Measurements from ENCODE around the gene PRPF40B. TPM values are rescaled to one million over a fixed set of nuclear protein-coding genes. Genes with fewer than 3 reads are reported as not detected.

The PRPF40B gene
- total and polyA plus RNA-seq, 9 of the 15 experiments (the other 6 are each of a cell fraction or from before 2014, with no cell fraction given): 0.55 to 10.6 (median 4.8) TPM

GRCh38 chr12:49673446-49674317 is 50.3 kb downstream of the PRPF40B start (continued):
- no peak for TF ChIP-seq MYBL2 (IDR thresholded peaks at IDR 0.05; ENCODE audit: low read depth)
- no peak for TF ChIP-seq MYBL2 (CRISPR knock-in tag; IDR thresholded peaks at IDR 0.05; ENCODE audit: borderline replicate concordance)
- TF ChIP-seq NR2C2 (CRISPR knock-in tag; IDR thresholded peaks at IDR 0.05): no peak
- TF ChIP-seq NR2C2 (tag; IDR thresholded peaks at IDR 0.05): peak; percentile 34; the same call in 1 of the 2 replicates
- no peak for TF ChIP-seq ZNF695 (CRISPR knock-in tag; IDR thresholded peaks at IDR 0.05)
- 0 out of 2 replicates have a peak, but pooled peaks have one; percentile 25 for TF ChIP-seq HBP1 (CRISPR knock-in tag; IDR thresholded peaks at IDR 0.05)
- no peak for TF ChIP-seq ZNF197 (CRISPR knock-in tag; IDR thresholded peaks at IDR 0.05; ENCODE audit: low read depth)
- no peak for TF ChIP-seq NFRKB (IDR thresholded peaks at IDR 0.05; ENCODE audit: low read depth)
- TF ChIP-seq ZNF282 (CRISPR knock-in tag; IDR thresholded peaks at IDR 0.05): no peak
- TF ChIP-seq KAT2B (IDR thresholded peaks at IDR 0.05; ENCODE audit: low read depth, low read length): no peak
- no peak for TF ChIP-seq GTF2A2 (tag; IDR thresholded peaks at IDR 0.05)
- 0 out of 2 replicates have a peak, but pooled peaks have one; percentile 18 for TF ChIP-seq ZNF134 (CRISPR knock-in tag; conservative IDR thresholded peaks at IDR 0.05)
- TF ChIP-seq MCM5 (IDR thresholded peaks at IDR 0.05; ENCODE audit: low read depth): no peak
- no peak for TF ChIP-seq EHMT2 (IDR thresholded peaks at IDR 0.05)
- TF ChIP-seq TCF15 (CRISPR knock-in tag; IDR thresholded peaks at IDR 0.05): no peak
- no peak for TF ChIP-seq USF2 (CRISPR knock-in tag; IDR thresholded peaks at IDR 0.05)
- no peak for TF ChIP-seq SETDB1 (IDR thresholded peaks at IDR 0.05; ENCODE audit: low read length)
- TF ChIP-seq ATF3 (IDR thresholded peaks at IDR 0.05): peak; percentile 31; the same call in 1 of the 2 replicates
- no peak for TF ChIP-seq ATF3 (CRISPR knock-in tag; conservative IDR thresholded peaks at IDR 0.05)
- TF ChIP-seq RBM25 (IDR thresholded peaks at IDR 0.05; ENCODE audit: low read depth, low read length, severe bottlenecking): no peak
- TF ChIP-seq NFE2L1 (tag; IDR thresholded peaks at IDR 0.05; ENCODE audit: borderline replicate concordance, low read depth): no peak
- TF ChIP-seq BRCA1 (IDR thresholded peaks at IDR 0.05): no peak
- TF ChIP-seq BRCA1 (CRISPR knock-in tag; IDR thresholded peaks at IDR 0.05): no peak
- no peak for TF ChIP-seq RUNX1 (IDR thresholded peaks at IDR 0.05; ENCODE audit: low read depth)
- no peak for TF ChIP-seq HMG20B (CRISPR knock-in tag; IDR thresholded peaks at IDR 0.05)
- TF ChIP-seq GATAD2A (IDR thresholded peaks at IDR 0.05): no peak
- TF ChIP-seq ZNF239 (CRISPR knock-in tag; IDR thresholded peaks at IDR 0.05): no peak
- no peak for TF ChIP-seq PHTF2 (CRISPR knock-in tag; IDR thresholded peaks at IDR 0.05)
- no peak for TF ChIP-seq NBN (IDR thresholded peaks at IDR 0.05; ENCODE audit: low read depth)

All from K562 (cell line).